ENCODE data around the gene FRMD4A. TPM values are rescaled to one million over a fixed set of nuclear protein-coding genes. Genes with fewer than 3 reads are reported as not detected.

The FRMD4A gene
- total RNA-seq, 1 donor from 2014 or later, result 34.6 TPM

DNA sequence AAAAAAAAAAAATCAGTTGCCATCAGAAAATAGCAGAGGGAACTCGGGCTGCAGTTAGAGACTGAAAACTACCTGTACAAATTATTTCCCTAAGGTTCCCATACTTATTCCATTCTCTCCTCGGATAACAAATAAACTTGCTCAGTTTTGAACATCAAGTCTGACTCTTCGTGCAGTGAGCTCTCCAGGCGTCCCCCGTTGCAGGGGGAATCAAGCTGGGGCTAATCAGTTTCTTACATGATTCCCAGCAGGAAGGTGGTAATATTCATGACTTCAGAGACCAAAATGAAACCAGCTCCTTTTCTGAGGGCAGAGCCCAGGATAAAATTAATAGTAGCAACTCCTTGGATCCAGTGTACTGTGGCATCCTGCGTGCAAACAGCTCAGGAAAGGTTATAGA, 135.3 kb downstream of the FRMD4A start:
- DNase-seq (ENCODE audit: low read depth), result no peak
- no peak overlapping the region for H3K4me3 ChIP-seq (ENCODE audit: low read depth, low read length)

DNA sequence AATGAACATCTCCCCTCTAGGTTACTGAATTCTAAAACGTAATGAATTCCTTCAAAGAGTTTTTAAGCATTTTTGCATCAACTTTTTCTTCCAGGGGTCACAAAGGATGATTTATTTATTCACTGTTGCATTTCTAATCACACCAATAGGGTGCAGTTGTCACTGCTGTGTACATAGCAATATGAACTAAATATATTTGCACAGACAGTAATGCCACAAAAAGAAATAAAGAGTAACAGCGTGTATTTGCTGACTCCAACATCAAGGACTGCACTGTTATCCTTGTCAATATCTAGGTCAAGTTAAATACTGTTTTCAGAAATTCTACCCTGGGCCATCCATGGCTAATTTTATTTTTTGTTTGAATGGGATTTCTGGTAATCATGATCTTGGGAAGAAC, 138.0 kb downstream of the FRMD4A start:
- TF ChIP-seq CTCF (conservative IDR thresholded peaks at IDR 0.05; ENCODE audit: low read depth, low read length), result no peak
- no peak overlapping the region for H3K4me3 ChIP-seq (ENCODE audit: low read depth, low read length)

More for the DNA sequence above, 135.3 kb downstream of the FRMD4A start:
- no peak for TF ChIP-seq CTCF (conservative IDR thresholded peaks at IDR 0.05; ENCODE audit: low read depth, low read length)

DNA sequence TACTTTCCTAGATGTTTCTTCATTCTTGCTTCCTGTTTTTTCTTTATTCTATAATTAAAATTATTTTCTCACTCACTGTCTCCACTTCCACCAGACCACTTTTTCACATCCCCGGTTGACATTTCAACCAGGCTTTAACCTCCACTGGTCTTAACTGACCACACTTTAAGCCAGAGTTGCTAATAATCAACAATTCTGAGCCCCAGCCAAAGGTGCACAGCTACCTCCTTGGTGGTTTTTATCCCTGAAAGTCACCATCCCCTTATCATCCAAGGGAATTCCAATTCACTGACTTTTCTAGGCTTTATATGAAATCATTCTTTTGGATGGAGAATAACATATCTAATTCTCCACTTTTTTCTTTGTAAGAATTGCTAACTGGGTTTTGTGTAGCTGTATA, 138.9 kb downstream of the FRMD4A start:
- no peak for DNase-seq (ENCODE audit: low read depth)
- H3K4me3 ChIP-seq (ENCODE audit: low read depth, low read length), result no peak overlapping the region
- TF ChIP-seq CTCF (conservative IDR thresholded peaks at IDR 0.05; ENCODE audit: low read depth, low read length), result no peak

More for the DNA sequence above, 138.0 kb downstream of the FRMD4A start:
- no peak for DNase-seq (ENCODE audit: low read depth)

GRCh38 chr10:14191407-14191806, 139.3 kb downstream of the FRMD4A start:
- no peak overlapping the region for H3K4me3 ChIP-seq (ENCODE audit: low read depth, low read length)
- DNase-seq (ENCODE audit: low read depth), result no peak
- no peak for TF ChIP-seq CTCF (conservative IDR thresholded peaks at IDR 0.05; ENCODE audit: low read depth, low read length)

DNA sequence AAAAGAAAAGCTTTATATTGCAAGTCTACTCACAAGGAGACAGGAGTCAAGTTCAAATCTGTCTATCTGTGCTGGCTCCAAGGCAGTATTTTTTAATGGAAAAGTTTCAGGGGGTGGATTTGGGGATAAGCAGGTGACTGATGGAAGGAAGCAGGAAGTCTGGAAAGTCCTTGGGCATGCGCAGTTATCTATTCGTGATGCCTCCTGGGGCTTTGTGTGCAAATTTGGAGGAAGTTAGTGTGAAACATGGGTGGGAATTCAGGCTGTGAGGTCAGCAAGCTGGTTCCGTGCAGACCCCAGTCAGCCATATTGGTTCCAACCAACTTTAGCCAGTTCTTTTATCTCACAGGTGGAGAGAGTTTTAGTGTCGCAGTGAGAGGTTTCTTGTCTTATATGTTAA, 140.0 kb downstream of the FRMD4A start:
- TF ChIP-seq CTCF (conservative IDR thresholded peaks at IDR 0.05; ENCODE audit: low read depth, low read length), result no peak
- no peak for DNase-seq (ENCODE audit: low read depth)
- H3K4me3 ChIP-seq (ENCODE audit: low read depth, low read length), result no peak overlapping the region

DNA sequence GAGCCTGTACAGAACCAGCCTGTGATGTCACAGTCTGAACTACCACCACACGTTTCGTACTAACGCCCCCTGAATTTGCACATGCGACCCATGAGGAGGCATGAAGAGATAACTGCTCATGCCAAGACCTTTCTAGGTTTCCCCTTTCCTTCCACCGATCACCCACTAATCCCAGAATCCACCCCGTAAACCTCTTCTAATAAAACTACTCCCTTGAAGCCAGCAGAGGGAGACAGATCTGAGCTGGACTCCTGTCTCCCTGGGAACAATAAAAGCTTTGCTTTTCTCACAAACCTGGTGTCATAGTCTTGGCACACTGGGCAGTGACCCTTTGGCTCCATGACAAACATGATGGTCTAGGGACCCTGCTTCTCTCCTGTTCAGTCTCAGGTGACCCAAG, 144.5 kb downstream of the FRMD4A start:
- TF ChIP-seq CTCF (conservative IDR thresholded peaks at IDR 0.05; ENCODE audit: low read depth, low read length), result peak; percentile 55
- no peak overlapping the region for H3K4me3 ChIP-seq (ENCODE audit: low read depth, low read length)
- no peak for DNase-seq (ENCODE audit: low read depth)

- peak; percentile 40 for DNase-seq (ENCODE audit: low read depth)
- no peak for TF ChIP-seq CTCF (conservative IDR thresholded peaks at IDR 0.05; ENCODE audit: low read depth, low read length)
- no peak overlapping the region for H3K4me3 ChIP-seq (ENCODE audit: low read depth, low read length)
Measured at GRCh38 chr10:14185316-14186045, 145.2 kb downstream of the FRMD4A start.

Measured in epithelial cell of proximal tubule (primary cell).